ENCODE results near the gene KRTDAP. TPM values are rescaled to one million over a fixed set of nuclear protein-coding genes. Genes with fewer than 3 reads are reported as not detected.

Gene KRTDAP
- total RNA-seq, 1 experiment from 2014 or later: not detected

DNA sequence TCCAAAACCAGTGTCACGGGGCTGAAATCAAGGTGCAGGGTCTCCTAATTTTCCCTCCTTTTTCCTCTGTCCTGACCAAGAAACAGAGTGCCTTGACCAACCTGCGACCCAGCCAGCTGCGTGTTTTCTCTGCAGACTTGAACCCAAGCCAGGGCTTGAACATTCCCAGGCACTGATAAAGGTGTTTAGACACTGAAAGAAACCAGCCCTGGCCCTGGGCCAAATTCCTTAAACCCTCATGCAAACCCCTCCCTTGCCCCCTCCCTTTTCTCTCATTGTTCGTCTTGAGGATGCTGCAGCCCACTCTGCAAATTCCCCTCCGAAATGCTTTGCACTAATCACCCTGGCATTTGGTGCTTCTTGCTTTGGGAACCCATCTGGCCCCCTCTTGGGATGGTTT, 51.7 kb downstream of the KRTDAP start:
- no peak for DNase-seq
- Histone ChIP-seq H3K27me3 (replicated peaks; ENCODE audit: control insufficient read depth, insufficient read depth, low read length) (no peaks in the 10 kb centered on the region), H3K36me3 (ENCODE audit: control insufficient read depth, insufficient read depth, low read length) (no peaks in the 10 kb centered on the region), H3K4me1 (peaks cover 10% of the 10 kb centered on the region; the same call in 1 of the 2 replicates), H3K4me3 (ENCODE audit: low read depth, low read length) (no peak overlapping the region), H3K9me3 (no peaks in the 10 kb centered on the region)
- POLR2A ChIA-PET: no interaction called here
- BruUV-seq (replicated peaks): no TSS peak
- CTCF ChIA-PET: no interaction called here
- Mint-ChIP-seq H3K4me1 (ENCODE audit: low read depth, unreplicated experiment) (peaks cover 13% of the 10 kb centered on the region), H3K27me3 (ENCODE audit: insufficient read depth, unreplicated experiment) (no peaks in the 10 kb centered on the region), H3K27ac (ENCODE audit: unreplicated experiment) (no peak overlapping the region), H3K9me3 (ENCODE audit: unreplicated experiment) (no peaks in the 10 kb centered on the region), H3K36me3 (ENCODE audit: insufficient read depth, unreplicated experiment) (peaks cover 6% of the 10 kb centered on the region), H3K4me3 (ENCODE audit: unreplicated experiment) (no peak overlapping the region)
- TF ChIP-seq, protein P1, sequence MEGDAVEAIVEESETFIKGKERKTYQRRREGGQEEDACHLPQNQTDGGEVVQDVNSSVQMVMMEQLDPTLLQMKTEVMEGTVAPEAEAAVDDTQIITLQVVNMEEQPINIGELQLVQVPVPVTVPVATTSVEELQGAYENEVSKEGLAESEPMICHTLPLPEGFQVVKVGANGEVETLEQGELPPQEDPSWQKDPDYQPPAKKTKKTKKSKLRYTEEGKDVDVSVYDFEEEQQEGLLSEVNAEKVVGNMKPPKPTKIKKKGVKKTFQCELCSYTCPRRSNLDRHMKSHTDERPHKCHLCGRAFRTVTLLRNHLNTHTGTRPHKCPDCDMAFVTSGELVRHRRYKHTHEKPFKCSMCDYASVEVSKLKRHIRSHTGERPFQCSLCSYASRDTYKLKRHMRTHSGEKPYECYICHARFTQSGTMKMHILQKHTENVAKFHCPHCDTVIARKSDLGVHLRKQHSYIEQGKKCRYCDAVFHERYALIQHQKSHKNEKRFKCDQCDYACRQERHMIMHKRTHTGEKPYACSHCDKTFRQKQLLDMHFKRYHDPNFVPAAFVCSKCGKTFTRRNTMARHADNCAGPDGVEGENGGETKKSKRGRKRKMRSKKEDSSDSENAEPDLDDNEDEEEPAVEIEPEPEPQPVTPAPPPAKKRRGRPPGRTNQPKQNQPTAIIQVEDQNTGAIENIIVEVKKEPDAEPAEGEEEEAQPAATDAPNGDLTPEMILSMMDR (IDR thresholded peaks at IDR 0.05; ENCODE audit: insufficient read depth in 1 of 2, low read depth in 1 of 2, low read length in 1 of 2, severe bottlenecking in 1 of 2, unreplicated experiment in 1 of 2): no peak
- intact Hi-C loops (cut with micrococcal nuclease; ENCODE audit: unreplicated experiment): no loop called here

DNA sequence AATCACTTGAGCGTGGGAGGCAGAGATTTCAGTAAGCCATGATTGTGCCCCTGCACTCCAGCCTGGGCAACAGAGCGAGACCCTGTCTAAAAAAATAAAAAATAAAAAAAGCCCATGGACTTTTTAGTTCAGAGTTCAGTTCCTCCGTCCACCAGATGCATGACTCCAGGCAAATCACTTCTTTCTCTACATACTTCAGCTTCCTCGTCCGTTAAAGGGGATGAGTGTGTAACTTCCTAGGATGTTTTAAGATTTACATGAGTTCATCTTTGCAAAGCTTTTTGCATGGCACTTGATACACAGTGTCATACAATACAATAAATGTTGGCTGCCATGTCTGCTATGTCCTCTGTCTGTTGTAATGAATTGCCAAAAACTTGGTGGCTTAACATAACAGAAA, 52.2 kb downstream of the KRTDAP start:
- Histone ChIP-seq H3K9me3 (no peaks in the 10 kb centered on the region), H3K27me3 (replicated peaks; ENCODE audit: control insufficient read depth, insufficient read depth, low read length) (no peaks in the 10 kb centered on the region), H3K4me1 (peaks cover 10% of the 10 kb centered on the region; the same call in 1 of the 2 replicates), H3K4me3 (ENCODE audit: low read depth, low read length) (no peak overlapping the region), H3K36me3 (ENCODE audit: control insufficient read depth, insufficient read depth, low read length) (no peaks in the 10 kb centered on the region)
- no peaks in the 10 kb centered on the region for H3K9me3 Mint-ChIP-seq (ENCODE audit: unreplicated experiment)
- no peak overlapping the region for H3K27ac Mint-ChIP-seq (ENCODE audit: unreplicated experiment)
- POLR2A ChIA-PET: no interaction called here
- peaks cover 13% of the 10 kb centered on the region for H3K4me1 Mint-ChIP-seq (ENCODE audit: low read depth, unreplicated experiment)
- CTCF ChIA-PET: no interaction called here
- intact Hi-C loops (cut with micrococcal nuclease; ENCODE audit: unreplicated experiment): no loop called here
- peaks cover 6% of the 10 kb centered on the region for H3K36me3 Mint-ChIP-seq (ENCODE audit: insufficient read depth, unreplicated experiment)
- TF ChIP-seq, protein P1 (IDR thresholded peaks at IDR 0.05; ENCODE audit: insufficient read depth in 1 of 2, low read depth in 1 of 2, low read length in 1 of 2, severe bottlenecking in 1 of 2, unreplicated experiment in 1 of 2): no peak
- H3K4me3 Mint-ChIP-seq (ENCODE audit: unreplicated experiment): no peak overlapping the region
- H3K27me3 Mint-ChIP-seq (ENCODE audit: insufficient read depth, unreplicated experiment): no peaks in the 10 kb centered on the region
- no peak for DNase-seq
- no TSS peak for BruUV-seq (replicated peaks)

DNA sequence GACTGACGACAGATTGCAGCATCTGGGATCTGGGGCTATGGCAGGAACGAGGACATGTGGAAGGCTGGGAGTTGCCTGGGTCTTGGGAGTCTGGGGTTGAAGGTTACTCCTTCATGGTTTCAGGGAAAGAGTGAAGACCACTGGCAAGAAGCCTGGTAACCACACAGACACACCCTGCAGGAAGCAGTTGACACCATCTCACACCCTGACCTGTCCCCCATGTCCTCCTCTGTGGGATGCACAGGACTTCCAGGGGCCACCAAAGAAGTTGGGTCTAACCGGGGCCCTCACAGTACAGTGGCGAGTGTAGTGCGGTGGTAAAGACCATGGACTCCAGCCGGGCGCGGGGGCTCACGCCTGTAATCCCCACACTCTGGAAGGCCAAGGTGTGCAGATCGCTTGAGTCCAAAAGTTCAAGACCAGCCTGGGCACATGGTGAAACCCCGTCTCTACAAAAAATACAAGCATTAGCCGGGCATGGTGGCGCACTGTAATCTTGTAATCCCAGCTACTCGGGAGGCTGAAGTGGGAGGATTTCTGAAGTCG, 52.8 kb downstream of the KRTDAP start:
- intact Hi-C loops (cut with micrococcal nuclease; ENCODE audit: unreplicated experiment): no loop called here
- Histone ChIP-seq H3K27me3 (replicated peaks; ENCODE audit: control insufficient read depth, insufficient read depth, low read length) (no peaks in the 10 kb centered on the region), H3K4me3 (ENCODE audit: low read depth, low read length) (no peak overlapping the region), H3K36me3 (ENCODE audit: control insufficient read depth, insufficient read depth, low read length) (no peaks in the 10 kb centered on the region), H3K4me1 (peaks cover 10% of the 10 kb centered on the region; the same call in 1 of the 2 replicates), H3K9me3 (no peaks in the 10 kb centered on the region)
- TF ChIP-seq, protein P1 (IDR thresholded peaks at IDR 0.05; ENCODE audit: insufficient read depth in 1 of 2, low read depth in 1 of 2, low read length in 1 of 2, severe bottlenecking in 1 of 2, unreplicated experiment in 1 of 2): no peak
- peak overlapping the region; percentile 12 for H3K27ac Mint-ChIP-seq (ENCODE audit: unreplicated experiment)
- POLR2A ChIA-PET: no interaction called here
- no TSS peak for BruUV-seq (replicated peaks)
- H3K4me3 Mint-ChIP-seq (ENCODE audit: unreplicated experiment): no peak overlapping the region
- H3K9me3 Mint-ChIP-seq (ENCODE audit: unreplicated experiment): no peaks in the 10 kb centered on the region
- H3K4me1 Mint-ChIP-seq (ENCODE audit: low read depth, unreplicated experiment): peaks cover 14% of the 10 kb centered on the region
- DNase-seq: no peak
- CTCF ChIA-PET: no interaction called here
- peaks cover 6% of the 10 kb centered on the region for H3K36me3 Mint-ChIP-seq (ENCODE audit: insufficient read depth, unreplicated experiment)
- no peaks in the 10 kb centered on the region for H3K27me3 Mint-ChIP-seq (ENCODE audit: insufficient read depth, unreplicated experiment)

Other genes starting within 250 kb of the KRTDAP start
- gene LSR, start 241.5 kb downstream of the KRTDAP start, total RNA-seq (2022): 172 and 197 TPM in 2 replicates
- gene USF2, start 221.5 kb downstream of the KRTDAP start, total RNA-seq (2022): 105 and 108 TPM in 2 replicates
- not detected in 2 replicates for gene HAMP, start 207.9 kb downstream of the KRTDAP start, total RNA-seq (2022)
- gene MAG, start 198.3 kb downstream of the KRTDAP start, total RNA-seq (2022): 0.41 TPM in 1 of 2 replicates, not detected in the other
- gene CD22, start 161.3 kb downstream of the KRTDAP start, total RNA-seq (2022): not detected in 2 replicates
- not detected in 2 replicates for gene FFAR1, start 142.6 kb downstream of the KRTDAP start, total RNA-seq (2022)
- not detected in 2 replicates for gene FFAR3, start 132.0 kb downstream of the KRTDAP start, total RNA-seq (2022)
- gene GPR42, start 119.4 kb downstream of the KRTDAP start, total RNA-seq (2022): not detected in 2 replicates
- not detected in 2 replicates for gene FFAR2, start 42.2 kb downstream of the KRTDAP start, total RNA-seq (2022)
- 341 and 354 TPM in 2 replicates for gene DMKN, start 23.2 kb upstream of the KRTDAP start, total RNA-seq (2022)
- not detected in 2 replicates for gene SBSN, start 37.8 kb upstream of the KRTDAP start, total RNA-seq (2022)
- gene GAPDHS, start 43.0 kb upstream of the KRTDAP start, total RNA-seq (2022): not detected in 2 replicates
- gene TMEM147, start 55.2 kb upstream of the KRTDAP start, total RNA-seq (2022): 126 and 140 TPM in 2 replicates
- not detected in 2 replicates for gene ATP4A, start 73.2 kb upstream of the KRTDAP start, total RNA-seq (2022)
- gene PMIS2, start 95.7 kb upstream of the KRTDAP start, total RNA-seq (2022): not detected in 2 replicates
- gene HAUS5, start 122.3 kb upstream of the KRTDAP start, total RNA-seq (2022): 26.4 and 27.9 TPM in 2 replicates
- gene RBM42, start 138.6 kb upstream of the KRTDAP start, total RNA-seq (2022): 140 and 165 TPM in 2 replicates
- 0.77 and 1.3 TPM in 2 replicates for gene ETV2, start 151.3 kb upstream of the KRTDAP start, total RNA-seq (2022)
- 551 and 639 TPM in 2 replicates for gene COX6B1, start 157.9 kb upstream of the KRTDAP start, total RNA-seq (2022)
- not detected in 2 replicates for gene UPK1A, start 176.1 kb upstream of the KRTDAP start, total RNA-seq (2022)
- not detected in 2 replicates for gene ZBTB32, start 214.1 kb upstream of the KRTDAP start, total RNA-seq (2022)
- 54.2 and 62.6 TPM in 2 replicates for gene KMT2B, start 227.5 kb upstream of the KRTDAP start, total RNA-seq (2022)